CD4-positive, alpha-beta T cell treated with Interleukin-4 for 4 hours (primary cell): Measurements from ENCODE around the gene MTHFD2.
"Not testable (repeated sequence)": the region's sequence is repeated elsewhere in the genome, so short reads cannot be mapped to it uniquely, and the experiment has no call there.

Experiments used
- DNase-seq: peaks from one replicate; pipeline ENCODE4 v3.0.0-alpha.2; 2020

Gene MTHFD2

DNA sequence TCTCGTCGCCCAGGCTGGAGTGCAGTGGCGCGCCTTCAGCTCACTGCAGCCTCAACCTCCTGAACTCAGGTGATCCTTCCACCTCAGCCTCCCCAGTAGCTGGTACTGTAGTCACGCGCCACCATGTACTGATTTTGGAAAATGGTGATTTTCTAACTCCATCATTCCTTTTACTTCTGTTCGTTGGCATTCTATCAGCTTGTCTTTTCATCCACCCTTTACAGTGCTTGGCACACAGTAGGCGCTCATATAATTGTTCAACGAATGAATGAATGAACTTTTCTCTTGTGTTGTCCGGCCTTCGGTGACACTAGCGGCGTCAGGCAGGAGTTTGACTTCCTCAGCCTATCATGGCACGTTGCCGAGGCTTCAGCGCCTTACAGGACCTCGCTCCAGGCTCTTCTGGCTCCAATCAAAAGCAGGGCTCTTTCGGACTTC, 373 bp upstream of the MTHFD2 start:
- no peak for DNase-seq

DNA sequence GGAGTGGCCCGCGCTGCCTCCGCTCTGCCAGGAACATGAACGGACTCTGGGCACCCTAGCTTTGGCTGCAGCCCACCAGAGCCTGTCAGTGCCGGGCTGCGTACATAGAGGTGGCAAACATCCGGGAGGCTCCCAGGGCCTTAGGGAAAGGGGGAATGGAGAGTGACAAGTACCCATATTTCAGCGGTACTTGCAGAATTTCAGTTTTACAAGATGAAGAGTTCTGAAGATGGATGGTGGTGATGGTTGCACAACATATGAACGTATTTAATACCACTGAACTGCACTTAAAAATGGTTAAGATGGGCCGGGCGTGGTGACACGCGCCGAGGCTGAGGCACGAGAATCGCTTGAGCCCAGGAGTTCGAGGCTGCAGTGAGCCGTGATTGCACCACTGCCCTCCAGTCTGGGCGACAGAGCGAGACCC, 873 bp downstream of the MTHFD2 start:
- no peak for DNase-seq

DNA sequence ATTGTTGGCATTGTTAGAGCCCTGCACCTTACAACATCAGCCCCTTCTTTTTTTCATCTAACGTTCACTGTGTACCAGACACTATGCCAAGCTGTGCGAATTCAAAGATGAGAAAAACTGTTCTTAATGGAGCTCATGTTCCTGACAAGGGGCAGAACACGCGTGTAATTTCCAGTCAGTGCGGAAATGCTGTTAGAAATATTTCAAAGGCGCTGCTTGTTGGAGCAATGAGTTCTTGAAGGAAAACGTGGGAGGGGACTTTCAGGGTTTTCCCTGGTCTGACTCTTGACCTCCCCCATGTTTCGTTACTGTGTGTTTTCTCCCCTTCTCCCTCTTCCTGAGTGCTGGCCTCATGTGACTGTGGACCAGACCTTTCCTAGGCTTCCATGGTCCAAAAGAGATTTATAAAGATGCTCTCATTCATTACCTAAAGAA, 1.5 kb downstream of the MTHFD2 start:
- no peak for DNase-seq

DNA sequence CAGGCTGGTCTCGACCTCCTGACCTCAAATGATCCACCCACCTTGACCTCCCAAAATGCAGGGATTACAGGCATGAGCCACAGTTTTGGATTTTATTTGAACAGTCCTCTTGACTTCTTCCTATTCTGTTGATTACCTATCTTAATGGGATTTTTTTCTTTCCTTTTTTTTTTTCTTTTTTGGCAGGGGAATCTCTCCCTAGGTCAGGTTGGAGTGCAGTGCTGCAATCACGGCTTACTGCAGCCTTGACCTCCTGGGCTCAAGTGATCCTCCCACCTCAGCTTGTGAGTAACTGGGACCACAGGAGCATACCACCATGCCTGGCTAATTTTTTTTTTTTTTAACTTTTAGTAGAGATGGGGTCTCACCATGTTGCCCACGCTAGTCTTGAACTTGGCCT, 2.8 kb downstream of the MTHFD2 start:
- no peak for DNase-seq

DNA sequence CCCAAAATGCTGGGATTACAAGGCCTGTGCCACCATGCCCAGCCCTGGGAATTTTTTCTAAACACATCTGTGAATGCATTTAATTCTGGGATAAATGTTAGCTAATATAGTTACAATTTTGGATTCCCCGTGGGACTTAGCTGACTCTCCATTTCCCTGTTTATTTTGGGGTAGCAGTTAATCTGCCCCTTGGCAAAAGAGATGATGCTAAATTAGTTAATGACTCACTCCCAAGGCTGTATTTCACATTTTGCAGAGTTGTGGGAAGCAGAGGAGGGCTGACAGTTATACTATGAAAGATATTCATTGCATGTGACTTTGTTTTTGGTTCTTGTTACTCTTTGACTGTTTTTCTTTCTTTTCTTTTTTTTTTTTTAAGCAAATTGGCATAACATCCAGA, 3.2 kb downstream of the MTHFD2 start:
- no peak for DNase-seq

DNA sequence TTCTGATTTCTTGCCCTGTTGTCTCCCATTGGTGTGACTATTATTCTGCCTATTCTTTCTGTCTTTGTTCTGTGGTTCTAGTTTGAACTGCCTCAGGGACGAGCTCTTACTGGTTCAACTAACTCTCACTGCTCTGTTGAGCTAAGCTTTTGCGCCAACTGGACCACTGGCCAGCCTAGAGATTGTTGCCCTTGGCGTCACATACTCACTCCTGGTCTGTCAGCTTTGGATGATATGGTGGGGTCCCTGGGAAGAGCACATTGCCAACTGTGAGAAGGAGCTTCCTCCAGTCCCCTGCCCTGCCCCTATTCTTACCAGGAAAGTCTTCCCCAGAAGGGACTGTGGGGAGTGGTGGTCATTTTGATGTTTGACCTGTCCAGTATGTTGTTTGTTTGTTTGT, 6.0 kb downstream of the MTHFD2 start:
- no peak for DNase-seq

DNA sequence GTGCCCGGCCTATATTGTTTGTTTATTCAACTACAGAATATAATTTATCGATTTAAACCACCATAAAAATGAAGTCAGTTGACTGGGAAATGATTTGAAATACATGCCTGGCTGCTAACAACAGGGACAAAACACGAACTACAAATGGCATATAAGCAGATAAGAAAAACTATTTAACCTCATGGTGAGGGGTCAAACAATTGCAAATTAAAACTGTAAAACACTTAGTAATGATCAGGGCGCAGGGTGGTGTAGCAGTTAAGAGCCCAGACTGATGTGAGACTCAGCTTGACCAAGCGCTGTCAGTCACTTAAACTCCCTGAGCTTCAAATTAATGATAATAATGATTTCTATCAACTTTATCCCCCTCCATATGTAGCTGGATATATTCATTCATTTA, 6.7 kb downstream of the MTHFD2 start:
- no peak for DNase-seq

DNA sequence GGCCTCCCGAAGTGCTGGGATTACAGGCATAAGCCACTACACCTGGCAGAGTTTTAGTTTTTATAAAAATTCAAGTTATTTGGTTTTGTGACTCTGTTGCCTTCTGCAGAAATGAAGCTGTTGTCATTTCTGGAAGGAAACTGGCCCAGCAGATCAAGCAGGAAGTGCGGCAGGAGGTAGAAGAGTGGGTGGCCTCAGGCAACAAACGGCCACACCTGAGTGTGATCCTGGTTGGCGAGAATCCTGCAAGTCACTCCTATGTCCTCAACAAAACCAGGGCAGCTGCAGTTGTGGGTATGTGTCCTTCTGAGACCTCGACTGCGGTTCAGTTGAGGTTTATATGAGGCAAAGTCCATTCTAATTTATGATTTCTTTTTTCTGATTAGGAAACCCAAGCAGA, 7.2 kb downstream of the MTHFD2 start:
- DNase-seq, result peak; percentile 34

DNA sequence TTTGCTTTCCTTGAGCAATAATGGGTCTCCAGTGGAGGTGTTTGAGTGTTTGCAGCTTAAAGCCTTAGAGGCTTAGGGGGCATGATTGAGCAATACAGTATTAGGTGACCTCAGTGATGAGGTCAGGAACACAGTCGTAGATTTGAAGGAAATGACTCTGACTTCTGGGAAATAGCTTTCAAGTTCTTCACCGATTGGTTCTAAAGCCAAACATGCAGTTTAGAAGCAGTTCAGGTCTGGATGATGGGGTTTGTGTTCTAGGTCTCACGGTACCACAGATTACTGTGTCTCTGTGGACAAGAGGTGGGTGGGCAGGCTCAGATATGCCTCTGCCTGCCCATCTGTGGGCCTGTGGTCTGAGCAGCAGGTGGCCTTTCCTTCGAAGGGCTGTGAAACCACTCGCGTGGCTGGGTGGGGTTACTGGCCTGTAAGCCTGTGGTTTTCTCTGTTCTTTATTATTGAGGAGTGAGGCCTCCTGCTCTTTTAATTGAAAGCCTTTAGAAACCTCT, 7.8 kb downstream of the MTHFD2 start:
- peak; percentile 69 for DNase-seq

DNA sequence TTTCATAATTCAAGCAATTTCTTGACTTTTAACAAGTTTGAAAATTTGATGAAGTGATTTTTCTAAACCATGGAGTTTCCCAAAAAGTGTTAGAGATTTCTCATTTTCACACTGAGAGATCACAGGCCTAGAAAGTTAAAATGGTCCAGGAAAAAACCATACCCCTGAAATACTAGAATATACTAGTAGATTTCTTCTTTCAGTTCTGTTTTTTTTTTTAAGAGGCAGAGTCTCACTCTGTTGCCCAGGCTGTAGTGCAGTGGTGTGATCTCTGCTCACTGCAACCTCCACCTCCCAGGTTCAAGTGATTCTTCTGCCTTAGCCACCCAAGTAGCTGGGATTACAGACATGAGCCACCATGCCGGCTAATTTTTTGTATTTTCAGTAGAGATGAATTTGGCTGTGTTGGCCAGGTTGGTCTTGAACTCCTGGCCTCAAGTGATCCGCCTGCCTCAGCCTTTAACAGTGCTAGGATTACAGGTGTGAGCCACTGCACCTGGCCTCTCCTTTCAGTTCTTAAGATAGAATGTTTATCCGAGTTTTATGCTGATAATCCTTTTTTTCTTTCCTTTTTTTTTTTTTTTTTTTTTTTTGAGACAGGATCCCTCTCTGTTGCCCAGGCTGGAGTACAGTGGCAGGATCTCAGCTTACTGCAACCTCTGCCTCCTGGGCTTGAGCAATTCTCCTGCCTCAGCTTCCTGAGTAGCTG, 14.4 kb downstream of the MTHFD2 start:
- no peak for DNase-seq

DNA sequence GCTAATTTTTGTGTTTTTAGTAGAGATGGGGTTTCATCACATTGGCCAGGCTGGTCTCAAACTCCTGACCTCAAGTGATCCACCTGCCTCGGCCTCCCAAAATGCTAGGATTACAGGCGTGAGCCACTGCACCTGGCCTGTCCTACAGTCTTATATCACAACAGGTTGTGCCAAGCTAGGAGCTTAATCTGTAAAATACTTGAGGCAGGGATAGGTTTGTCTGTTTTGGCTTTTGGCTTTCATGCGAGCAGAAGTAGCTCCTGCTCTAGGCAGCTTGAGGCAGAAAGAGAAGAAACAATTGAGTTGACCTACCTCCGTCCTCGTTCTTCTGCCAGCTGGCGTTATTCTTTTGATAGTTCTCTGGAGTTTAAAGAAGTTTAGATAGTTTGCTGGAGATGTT, 17.4 kb downstream of the MTHFD2 start:
- DNase-seq, result not testable (repeated sequence)

DNA sequence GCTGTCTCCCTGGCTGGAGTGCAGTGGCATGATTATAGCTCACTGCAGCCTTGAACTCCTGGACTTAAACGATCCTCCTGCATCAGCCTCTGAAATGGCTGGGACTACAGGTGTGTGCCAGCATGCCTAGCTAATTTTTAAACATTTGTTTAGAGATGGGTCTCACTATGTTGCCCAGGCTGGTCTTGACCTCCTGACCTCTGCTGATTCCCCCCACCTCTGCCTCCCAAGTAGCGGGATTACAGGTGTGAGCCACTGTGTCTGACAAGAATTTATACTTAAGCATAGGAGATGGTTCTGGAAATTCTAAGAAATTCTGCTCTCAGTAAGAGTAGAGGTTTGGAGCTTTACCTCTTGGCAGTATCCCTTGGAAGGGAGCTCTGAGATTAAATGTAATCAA, 18.2 kb downstream of the MTHFD2 start:
- no peak for DNase-seq

DNA sequence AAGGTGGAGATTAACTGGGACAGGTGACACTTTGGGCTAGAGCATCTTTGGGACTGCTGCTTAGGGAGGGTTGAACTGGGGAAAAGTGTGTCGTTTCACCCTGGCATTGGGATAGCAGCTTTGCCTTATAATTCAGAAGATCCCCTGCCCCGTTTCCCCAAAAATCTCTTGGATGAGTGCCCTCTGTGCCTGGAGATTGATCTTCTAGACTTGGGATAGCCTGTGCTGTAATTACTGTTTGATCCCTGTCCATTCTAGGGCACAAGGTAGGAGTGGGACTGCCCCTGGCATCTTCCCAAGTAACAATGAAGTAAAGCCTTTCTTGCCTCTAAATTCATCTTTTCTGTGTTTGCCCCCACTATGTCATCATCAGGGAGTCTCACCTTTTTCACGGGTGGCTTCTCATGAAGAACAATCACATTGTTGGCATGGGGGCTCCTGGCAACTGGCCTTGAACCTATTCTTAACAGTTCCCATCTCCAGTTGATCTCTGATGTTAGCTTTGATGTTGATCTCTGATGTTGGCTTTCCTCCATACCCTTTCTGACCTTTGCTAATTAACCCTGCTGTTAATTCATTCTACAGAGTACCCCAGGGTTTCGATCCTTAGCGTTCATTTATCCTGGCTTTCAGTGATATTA, 21.6 kb downstream of the MTHFD2 start:
- DNase-seq, result no peak

DNA sequence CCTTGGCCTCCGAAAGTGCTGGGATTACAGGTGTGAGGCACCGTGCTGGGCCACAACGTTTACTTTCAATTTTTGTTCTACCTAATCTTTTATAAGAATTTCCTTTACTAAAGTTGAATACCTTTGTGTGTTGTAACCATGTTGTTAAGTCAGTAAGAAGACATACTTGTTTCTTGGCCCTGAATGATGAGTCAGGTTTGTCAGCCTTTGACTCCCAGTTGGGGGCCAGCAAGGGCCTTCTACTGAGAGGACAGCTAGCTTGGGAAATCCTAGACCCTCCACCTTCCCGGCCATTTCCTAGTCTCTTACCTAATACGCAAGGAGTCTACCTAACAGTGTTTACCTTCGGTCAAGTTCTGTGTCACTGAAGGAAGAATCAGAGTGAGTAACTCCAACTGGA, 22.7 kb downstream of the MTHFD2 start:
- DNase-seq, result no peak

DNA sequence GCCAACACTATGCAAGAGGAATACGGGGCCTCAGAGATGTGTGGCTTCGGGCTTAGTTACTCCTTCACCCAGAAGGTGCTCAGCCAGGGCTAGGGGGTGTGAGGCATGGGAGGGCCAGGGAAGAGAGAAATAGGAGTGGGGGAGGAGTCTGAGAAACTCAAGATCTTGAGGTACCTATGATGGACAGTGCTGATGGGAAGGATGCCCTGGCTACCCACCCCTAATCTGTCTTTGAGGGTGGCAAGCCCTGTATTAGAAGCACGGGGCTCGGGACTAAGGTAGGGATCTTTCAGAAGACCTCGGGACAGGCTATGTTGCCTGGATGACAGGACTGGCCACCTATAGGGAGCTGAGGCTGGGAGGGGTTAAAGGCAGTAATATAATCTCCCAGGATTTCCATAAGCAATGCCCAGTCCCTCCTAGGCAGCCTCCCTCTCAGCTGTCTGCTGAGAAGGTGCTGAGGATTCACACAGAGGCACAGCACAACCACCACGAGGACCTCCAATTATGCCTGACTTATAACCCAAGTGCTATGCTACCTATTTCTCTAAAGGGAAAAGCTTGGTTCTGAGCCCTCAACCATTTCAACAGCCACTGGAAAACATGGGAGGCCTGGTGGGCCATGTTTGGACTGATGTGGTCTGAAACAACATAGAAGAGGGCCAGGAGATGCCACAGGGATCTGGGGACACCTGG, 23.3 kb downstream of the MTHFD2 start:
- no peak for DNase-seq

DNA sequence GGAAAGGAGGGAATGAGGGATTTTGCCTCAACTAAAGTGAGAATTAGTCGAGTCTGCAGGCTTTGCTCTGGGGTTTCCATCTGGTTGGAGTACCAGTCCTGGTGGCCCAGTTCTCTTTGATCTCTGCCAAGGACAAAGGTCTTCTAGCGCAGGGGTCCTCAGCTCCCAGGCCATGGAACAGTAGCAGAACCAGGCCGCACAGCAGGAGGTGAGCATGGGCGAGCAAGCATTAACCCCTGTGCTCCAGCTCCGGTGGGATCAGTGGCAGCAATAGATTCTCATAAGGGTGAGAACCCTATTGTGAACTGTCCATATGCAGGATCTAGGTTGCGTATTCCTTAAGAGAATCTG, 23.9 kb downstream of the MTHFD2 start:
- DNase-seq, result no peak

DNA sequence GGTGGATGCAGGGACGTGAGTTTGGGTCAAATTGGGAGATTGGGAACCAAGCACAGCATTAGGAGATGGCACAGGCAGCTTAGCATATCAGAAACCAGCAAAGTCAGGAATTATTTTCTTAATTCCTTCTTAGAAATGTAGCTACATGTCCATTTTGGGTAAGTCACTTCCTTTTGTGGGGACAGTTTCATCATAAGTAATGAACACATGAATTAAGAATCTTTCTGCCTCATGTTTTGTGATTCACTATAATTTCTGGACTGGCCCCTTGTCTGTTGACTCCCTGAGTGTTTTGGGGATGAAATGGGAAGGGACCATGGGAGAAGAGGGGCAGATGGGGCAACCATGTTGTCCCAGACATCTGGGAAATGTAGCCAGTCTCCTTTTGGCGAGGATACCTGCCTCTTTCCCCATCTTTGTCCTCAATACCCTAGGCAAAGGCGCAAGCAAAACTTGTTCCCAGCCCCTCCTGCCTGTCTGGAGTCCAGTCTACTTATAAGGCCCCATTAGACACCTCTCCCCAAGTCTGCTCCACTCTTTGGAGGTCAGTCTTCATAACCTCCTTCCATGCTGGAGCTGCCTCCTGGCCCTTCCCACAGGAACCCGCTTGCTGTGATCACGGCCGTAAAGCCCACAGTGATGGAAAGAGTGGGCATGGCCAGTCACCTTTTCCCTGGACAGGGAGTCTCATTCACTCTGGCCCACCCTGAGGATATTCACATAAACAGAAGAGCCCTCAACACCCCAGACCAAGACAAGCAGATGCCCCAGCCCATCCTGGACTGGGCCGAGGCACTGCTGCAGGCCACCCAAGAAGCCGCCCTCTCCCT, 25.7 kb downstream of the MTHFD2 start:
- no peak for DNase-seq

DNA sequence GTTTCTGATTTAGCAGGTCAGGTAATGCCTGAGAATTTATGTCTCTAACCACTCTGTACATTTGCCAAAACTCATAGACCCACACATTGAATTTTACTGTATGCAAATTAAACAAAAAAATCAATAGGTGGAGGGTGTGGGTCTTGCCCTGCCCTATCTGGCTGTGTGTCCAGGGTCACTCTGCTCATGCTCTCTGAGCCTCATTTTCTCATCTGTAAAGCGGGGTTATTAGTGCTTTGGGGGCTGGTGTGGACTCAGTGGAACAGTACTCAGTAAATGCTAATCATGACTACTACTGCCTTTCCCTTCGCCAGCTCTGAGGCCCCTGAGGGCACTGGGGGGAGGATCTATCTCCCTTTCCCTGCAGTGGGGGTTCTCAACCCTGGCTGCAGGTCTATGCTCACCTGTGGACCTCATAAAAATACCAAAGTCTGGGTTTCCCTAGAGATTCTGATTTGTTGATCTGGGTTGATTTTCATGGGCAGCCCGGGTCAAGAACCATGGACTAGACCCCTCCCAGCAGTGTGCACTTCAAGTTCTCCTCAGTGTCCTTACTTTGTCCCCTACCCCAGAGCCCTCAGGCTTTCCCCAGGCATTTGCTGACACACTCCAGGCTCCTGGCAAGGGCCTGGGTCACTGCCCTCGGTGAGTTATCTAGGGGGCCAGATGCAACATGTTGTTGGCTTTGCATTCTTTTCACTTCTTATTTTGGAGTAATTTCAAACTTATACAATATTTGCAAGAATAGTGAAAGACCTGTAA, 27.5 kb downstream of the MTHFD2 start:
- DNase-seq, result no peak

DNA sequence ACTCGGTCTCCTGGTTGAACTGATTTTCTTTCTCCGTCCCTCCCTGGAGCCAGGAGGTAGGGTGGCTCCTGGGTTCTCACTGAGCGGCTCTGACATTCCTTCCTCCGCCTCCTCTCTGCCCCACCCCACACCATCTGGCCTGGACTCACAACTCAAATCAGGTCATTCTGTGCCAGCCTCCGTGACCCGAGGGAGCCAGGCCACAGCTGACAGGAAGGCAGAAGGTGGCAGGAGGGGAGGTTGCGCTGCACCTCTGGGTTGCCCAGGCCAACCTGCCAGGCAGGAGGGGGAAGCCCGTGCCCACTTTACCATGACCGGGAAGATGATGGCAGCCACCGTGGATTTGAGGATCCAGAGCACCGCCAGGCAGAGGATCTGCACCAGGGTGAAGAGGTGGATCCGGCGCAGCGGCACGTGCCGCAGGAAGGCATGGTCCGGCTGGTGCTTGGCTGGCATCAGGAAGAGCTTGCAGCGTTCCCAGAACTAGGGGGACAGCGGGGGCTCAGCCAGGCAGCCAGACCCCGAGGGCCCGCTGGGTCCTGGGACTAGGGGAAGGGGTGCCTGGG, 28.3 kb downstream of the MTHFD2 start:
- DNase-seq, result no peak

DNA sequence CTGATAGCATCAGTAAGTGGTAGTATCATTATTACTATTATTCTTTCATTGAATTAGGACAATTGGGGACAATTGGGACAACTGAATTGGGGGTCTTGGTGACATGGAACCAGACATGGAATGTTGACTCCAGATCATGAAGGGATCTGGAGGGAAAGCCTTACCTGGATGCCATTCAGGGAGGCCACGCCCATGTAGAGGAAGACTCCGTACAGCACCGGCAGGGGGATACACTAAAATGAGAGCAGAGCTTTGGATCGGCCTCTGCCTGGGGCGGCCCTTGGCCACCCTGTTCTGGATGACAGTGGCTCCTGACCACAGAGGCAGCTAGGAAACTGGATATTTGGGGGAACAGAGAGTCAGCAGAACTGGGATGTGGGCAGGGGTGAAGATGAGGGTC, 29.2 kb downstream of the MTHFD2 start:
- DNase-seq, result no peak

DNA sequence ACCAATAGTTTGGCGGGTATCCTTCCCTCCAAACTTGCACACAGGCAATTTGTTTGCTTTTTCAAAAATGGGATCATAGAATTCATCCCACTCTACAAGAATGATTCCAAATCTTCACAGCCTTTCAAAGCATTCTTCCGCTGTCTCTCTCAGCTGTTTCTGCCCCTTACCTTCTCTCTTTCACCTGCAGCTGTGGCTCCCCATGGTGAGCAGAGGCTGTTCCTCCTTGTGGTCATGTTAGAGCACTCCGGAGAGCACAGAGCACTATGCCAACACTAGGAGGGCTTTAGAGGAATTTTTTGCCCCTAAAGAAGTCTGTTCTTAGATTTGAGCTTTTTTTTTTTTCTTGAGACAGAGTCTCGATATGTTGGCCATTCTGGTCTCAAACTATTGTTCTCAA, 30.4 kb downstream of the MTHFD2 start:
- DNase-seq, result no peak

DNA sequence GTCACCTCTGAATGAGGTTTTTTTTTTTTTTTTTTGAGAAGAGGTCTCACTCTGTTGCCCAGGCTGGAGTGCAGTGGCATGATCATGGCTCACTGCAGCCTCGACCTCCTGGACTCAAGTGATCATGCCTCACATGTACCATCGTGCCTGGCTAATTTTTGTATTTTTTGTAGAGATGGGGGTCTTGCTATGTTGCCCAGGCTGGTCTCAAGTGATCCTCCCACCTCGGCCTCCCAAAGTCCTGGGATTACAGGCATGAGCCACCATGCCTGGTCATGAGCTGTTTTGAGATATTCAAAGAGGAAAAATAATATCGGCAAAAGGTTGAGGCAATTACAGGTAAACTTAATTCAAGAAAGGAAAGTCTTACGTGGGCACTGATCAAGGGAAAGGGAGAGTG, 31.4 kb downstream of the MTHFD2 start:
- not testable (repeated sequence) for DNase-seq
